ENCODE results near the gene MAMLD1.

Gene MAMLD1

GRCh38 chrX:150451953-150452352, 88.8 kb downstream of the MAMLD1 start:
- Histone ChIP-seq H3K79me2 (ENCODE audit: insufficient read depth, low read length) (no peaks in the 10 kb centered on the region), H3K27me3 (ENCODE audit: low read length) (no peaks in the 10 kb centered on the region), H3K9me2 (replicated peaks; ENCODE audit: insufficient read depth, low read length) (no peaks in the 10 kb centered on the region), H3K27ac (ENCODE audit: low read depth, low read length) (no peak overlapping the region), H3K9me3 (ENCODE audit: insufficient read depth, low read length) (no peaks in the 10 kb centered on the region), H3F3A (ENCODE audit: insufficient read depth) (no peaks in the 10 kb centered on the region), H3K4me2 (ENCODE audit: low read depth, low read length, poor library complexity, severe bottlenecking) (no peak overlapping the region), H2AFZ (ENCODE audit: low read depth, low read length, severe bottlenecking) (no peak overlapping the region), H3K36me3 (ENCODE audit: low read length) (no peaks in the 10 kb centered on the region), H4K20me1 (ENCODE audit: low read depth, low read length) (no peaks in the 10 kb centered on the region), H3K9ac (ENCODE audit: low read length) (no peak overlapping the region), H3K4me3 (ENCODE audit: insufficient read depth, low read length, poor library complexity, severe bottlenecking) (no peak overlapping the region)
- no peak for TF ChIP-seq CTCF (IDR thresholded peaks at IDR 0.05; ENCODE audit: insufficient read depth, low read length, poor library complexity, severe bottlenecking)
- TF ChIP-seq EZH2phosphoT487 (conservative IDR thresholded peaks at IDR 0.05; ENCODE audit: low read length): no peak

GRCh38 chrX:150454083-150454482, 91.0 kb downstream of the MAMLD1 start:
- Histone ChIP-seq H3K27me3 (ENCODE audit: low read length) (no peaks in the 10 kb centered on the region), H3F3A (ENCODE audit: insufficient read depth) (no peaks in the 10 kb centered on the region), H4K20me1 (ENCODE audit: low read depth, low read length) (no peaks in the 10 kb centered on the region), H3K36me3 (ENCODE audit: low read length) (no peaks in the 10 kb centered on the region), H3K9me2 (replicated peaks; ENCODE audit: insufficient read depth, low read length) (no peaks in the 10 kb centered on the region), H3K4me3 (ENCODE audit: insufficient read depth, low read length, poor library complexity, severe bottlenecking) (no peak overlapping the region), H3K4me2 (ENCODE audit: low read depth, low read length, poor library complexity, severe bottlenecking) (no peak overlapping the region), H2AFZ (ENCODE audit: low read depth, low read length, severe bottlenecking) (no peak overlapping the region), H3K9me3 (ENCODE audit: insufficient read depth, low read length) (no peaks in the 10 kb centered on the region), H3K9ac (ENCODE audit: low read length) (no peak overlapping the region), H3K79me2 (ENCODE audit: insufficient read depth, low read length) (no peaks in the 10 kb centered on the region), H3K27ac (ENCODE audit: low read depth, low read length) (no peak overlapping the region)
- TF ChIP-seq CTCF (IDR thresholded peaks at IDR 0.05; ENCODE audit: insufficient read depth, low read length, poor library complexity, severe bottlenecking) (no peak), EZH2phosphoT487 (conservative IDR thresholded peaks at IDR 0.05; ENCODE audit: low read length) (no peak)

- TF ChIP-seq EZH2phosphoT487 (conservative IDR thresholded peaks at IDR 0.05; ENCODE audit: low read length) (no peak), CTCF (IDR thresholded peaks at IDR 0.05; ENCODE audit: insufficient read depth, low read length, poor library complexity, severe bottlenecking) (no peak)
- Histone ChIP-seq H3K27me3 (ENCODE audit: low read length) (no peaks in the 10 kb centered on the region), H2AFZ (ENCODE audit: low read depth, low read length, severe bottlenecking) (no peak overlapping the region), H3K27ac (ENCODE audit: low read depth, low read length) (no peak overlapping the region), H3K4me3 (ENCODE audit: insufficient read depth, low read length, poor library complexity, severe bottlenecking) (no peak overlapping the region), H3K9me3 (ENCODE audit: insufficient read depth, low read length) (no peaks in the 10 kb centered on the region), H3F3A (ENCODE audit: insufficient read depth) (no peaks in the 10 kb centered on the region), H3K9me2 (replicated peaks; ENCODE audit: insufficient read depth, low read length) (no peaks in the 10 kb centered on the region), H3K4me2 (ENCODE audit: low read depth, low read length, poor library complexity, severe bottlenecking) (no peak overlapping the region), H3K9ac (ENCODE audit: low read length) (no peak overlapping the region), H4K20me1 (ENCODE audit: low read depth, low read length) (no peaks in the 10 kb centered on the region), H3K36me3 (ENCODE audit: low read length) (no peaks in the 10 kb centered on the region), H3K79me2 (ENCODE audit: insufficient read depth, low read length) (no peaks in the 10 kb centered on the region)
These were observed 91.5 kb downstream of the MAMLD1 start for GRCh38 chrX:150454508-150455214.

Data from SU-DHL-6 (cell line).